Measurements from ENCODE around the gene VWA8. TPM values are rescaled to one million over a fixed set of nuclear protein-coding genes. Genes with fewer than 3 reads are reported as not detected.

The VWA8 gene
- total and polyA plus RNA-seq, 2 of the 13 experiments (the other 11 are each of a cell fraction or from before 2014, with no cell fraction given) = 9.1 to 17.3 TPM

DNA sequence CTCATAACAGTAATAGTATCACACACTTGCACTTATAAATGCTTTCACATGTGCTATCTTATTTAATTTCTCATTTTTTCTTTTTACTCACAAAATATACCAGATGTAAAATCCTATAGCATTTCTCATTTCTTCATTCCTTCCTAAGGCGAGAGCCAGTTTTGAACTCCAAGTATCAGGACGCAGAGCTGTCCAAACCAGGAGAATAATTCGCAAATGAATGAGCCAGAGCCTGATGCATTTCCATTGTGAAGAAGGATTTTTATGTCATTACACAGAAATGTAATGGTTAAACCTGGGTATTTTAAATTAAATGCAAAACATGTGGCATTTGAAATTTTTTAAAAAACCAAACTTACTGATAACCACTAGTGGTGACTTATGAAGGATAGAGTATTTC, 259.2 kb downstream of the VWA8 start (continued):
- TF ChIP-seq, protein P1, sequence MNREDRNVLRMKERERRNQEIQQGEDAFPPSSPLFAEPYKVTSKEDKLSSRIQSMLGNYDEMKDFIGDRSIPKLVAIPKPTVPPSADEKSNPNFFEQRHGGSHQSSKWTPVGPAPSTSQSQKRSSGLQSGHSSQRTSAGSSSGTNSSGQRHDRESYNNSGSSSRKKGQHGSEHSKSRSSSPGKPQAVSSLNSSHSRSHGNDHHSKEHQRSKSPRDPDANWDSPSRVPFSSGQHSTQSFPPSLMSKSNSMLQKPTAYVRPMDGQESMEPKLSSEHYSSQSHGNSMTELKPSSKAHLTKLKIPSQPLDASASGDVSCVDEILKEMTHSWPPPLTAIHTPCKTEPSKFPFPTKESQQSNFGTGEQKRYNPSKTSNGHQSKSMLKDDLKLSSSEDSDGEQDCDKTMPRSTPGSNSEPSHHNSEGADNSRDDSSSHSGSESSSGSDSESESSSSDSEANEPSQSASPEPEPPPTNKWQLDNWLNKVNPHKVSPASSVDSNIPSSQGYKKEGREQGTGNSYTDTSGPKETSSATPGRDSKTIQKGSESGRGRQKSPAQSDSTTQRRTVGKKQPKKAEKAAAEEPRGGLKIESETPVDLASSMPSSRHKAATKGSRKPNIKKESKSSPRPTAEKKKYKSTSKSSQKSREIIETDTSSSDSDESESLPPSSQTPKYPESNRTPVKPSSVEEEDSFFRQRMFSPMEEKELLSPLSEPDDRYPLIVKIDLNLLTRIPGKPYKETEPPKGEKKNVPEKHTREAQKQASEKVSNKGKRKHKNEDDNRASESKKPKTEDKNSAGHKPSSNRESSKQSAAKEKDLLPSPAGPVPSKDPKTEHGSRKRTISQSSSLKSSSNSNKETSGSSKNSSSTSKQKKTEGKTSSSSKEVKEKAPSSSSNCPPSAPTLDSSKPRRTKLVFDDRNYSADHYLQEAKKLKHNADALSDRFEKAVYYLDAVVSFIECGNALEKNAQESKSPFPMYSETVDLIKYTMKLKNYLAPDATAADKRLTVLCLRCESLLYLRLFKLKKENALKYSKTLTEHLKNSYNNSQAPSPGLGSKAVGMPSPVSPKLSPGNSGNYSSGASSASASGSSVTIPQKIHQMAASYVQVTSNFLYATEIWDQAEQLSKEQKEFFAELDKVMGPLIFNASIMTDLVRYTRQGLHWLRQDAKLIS (CRISPR knock-in tag; IDR thresholded peaks at IDR 0.05) = no peak
- TF ChIP-seq, protein P2, sequence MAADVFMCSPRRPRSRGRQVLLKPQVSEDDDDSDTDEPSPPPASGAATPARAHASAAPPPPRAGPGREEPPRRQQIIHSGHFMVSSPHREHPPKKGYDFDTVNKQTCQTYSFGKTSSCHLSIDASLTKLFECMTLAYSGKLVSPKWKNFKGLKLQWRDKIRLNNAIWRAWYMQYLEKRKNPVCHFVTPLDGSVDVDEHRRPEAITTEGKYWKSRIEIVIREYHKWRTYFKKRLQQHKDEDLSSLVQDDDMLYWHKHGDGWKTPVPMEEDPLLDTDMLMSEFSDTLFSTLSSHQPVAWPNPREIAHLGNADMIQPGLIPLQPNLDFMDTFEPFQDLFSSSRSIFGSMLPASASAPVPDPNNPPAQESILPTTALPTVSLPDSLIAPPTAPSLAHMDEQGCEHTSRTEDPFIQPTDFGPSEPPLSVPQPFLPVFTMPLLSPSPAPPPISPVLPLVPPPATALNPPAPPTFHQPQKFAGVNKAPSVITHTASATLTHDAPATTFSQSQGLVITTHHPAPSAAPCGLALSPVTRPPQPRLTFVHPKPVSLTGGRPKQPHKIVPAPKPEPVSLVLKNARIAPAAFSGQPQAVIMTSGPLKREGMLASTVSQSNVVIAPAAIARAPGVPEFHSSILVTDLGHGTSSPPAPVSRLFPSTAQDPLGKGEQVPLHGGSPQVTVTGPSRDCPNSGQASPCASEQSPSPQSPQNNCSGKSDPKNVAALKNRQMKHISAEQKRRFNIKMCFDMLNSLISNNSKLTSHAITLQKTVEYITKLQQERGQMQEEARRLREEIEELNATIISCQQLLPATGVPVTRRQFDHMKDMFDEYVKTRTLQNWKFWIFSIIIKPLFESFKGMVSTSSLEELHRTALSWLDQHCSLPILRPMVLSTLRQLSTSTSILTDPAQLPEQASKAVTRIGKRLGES (CRISPR knock-in tag; IDR thresholded peaks at IDR 0.05; ENCODE audit: borderline replicate concordance) = no peak
- TF ChIP-seq, protein P3, sequence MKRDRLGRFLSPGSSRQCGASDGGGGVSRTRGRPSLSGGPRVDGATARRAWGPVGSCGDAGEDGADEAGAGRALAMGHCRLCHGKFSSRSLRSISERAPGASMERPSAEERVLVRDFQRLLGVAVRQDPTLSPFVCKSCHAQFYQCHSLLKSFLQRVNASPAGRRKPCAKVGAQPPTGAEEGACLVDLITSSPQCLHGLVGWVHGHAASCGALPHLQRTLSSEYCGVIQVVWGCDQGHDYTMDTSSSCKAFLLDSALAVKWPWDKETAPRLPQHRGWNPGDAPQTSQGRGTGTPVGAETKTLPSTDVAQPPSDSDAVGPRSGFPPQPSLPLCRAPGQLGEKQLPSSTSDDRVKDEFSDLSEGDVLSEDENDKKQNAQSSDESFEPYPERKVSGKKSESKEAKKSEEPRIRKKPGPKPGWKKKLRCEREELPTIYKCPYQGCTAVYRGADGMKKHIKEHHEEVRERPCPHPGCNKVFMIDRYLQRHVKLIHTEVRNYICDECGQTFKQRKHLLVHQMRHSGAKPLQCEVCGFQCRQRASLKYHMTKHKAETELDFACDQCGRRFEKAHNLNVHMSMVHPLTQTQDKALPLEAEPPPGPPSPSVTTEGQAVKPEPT (CRISPR knock-in tag; IDR thresholded peaks at IDR 0.05; ENCODE audit: low read depth) = no peak
- TF ChIP-seq, protein P4, sequence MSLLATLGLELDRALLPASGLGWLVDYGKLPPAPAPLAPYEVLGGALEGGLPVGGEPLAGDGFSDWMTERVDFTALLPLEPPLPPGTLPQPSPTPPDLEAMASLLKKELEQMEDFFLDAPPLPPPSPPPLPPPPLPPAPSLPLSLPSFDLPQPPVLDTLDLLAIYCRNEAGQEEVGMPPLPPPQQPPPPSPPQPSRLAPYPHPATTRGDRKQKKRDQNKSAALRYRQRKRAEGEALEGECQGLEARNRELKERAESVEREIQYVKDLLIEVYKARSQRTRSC (CRISPR knock-in tag; IDR thresholded peaks at IDR 0.05; ENCODE audit: low read depth) = no peak
